Activated CD8-positive, alpha-beta memory T cell treated with anti-CD3 and anti-CD28 coated beads, Interleukin-2, amount 50 U/mL, for 24 hours (primary cell): ENCODE data around the gene CLK4.

ENCODE experiments used
- DNase-seq: peaks from one replicate; pipeline ENCODE4 v3.0.0-alpha.2; 2020; ENCODE audit errors: extremely low read depth

The CLK4 gene

DNA sequence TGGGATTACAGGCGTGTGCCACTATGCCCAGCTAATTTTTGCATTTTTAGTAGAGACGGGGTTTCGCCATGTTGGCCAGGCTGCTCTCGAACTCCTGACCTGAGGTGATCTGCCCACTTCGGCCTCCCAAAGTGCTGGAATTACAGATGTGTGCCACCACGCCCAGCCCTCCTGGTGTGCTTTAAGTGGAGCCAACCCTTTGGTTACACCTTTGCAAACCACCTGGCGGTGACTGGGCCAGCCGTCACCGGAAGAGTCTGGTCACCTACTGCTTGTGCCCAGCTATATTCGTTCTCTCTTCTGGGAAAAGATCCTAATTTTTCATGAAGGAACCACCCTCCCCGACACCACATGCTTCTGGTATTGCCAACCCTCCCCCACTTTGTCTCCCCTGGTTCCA is 72.5 kb downstream of the CLK4 start:
- DNase-seq, result no peak

- no peak for DNase-seq
Measured at GRCh38 chr5:178553517-178553916, 73.3 kb downstream of the CLK4 start.
